ENCODE results near the gene CPB1.

- TF ChIP-seq CTCF (IDR thresholded peaks at IDR 0.05; ENCODE audit: low read depth, low read length, missing input control) (no peak), RAD21 (IDR thresholded peaks at IDR 0.05) (no peak), JUND (IDR thresholded peaks at IDR 0.05) (no peak), REST (IDR thresholded peaks at IDR 0.05) (no peak), FOXA1 (IDR thresholded peaks at IDR 0.05) (no peak), TAF1 (conservative IDR thresholded peaks at IDR 0.05) (no peak), GABPA (IDR thresholded peaks at IDR 0.05 in 1 of 2, conservative IDR thresholded peaks at IDR 0.05 in 1 of 2) (no peak)
- TF ChIP-seq, protein P1, sequence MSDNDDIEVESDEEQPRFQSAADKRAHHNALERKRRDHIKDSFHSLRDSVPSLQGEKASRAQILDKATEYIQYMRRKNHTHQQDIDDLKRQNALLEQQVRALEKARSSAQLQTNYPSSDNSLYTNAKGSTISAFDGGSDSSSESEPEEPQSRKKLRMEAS (IDR thresholded peaks at IDR 0.05) = no peak
- TF ChIP-seq, protein P2, sequence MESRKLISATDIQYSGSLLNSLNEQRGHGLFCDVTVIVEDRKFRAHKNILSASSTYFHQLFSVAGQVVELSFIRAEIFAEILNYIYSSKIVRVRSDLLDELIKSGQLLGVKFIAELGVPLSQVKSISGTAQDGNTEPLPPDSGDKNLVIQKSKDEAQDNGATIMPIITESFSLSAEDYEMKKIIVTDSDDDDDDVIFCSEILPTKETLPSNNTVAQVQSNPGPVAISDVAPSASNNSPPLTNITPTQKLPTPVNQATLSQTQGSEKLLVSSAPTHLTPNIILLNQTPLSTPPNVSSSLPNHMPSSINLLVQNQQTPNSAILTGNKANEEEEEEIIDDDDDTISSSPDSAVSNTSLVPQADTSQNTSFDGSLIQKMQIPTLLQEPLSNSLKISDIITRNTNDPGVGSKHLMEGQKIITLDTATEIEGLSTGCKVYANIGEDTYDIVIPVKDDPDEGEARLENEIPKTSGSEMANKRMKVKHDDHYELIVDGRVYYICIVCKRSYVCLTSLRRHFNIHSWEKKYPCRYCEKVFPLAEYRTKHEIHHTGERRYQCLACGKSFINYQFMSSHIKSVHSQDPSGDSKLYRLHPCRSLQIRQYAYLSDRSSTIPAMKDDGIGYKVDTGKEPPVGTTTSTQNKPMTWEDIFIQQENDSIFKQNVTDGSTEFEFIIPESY (IDR thresholded peaks at IDR 0.05) = no peak
Measured at GRCh38 chr3:148792516-148792915, 35.1 kb upstream of the CPB1 start.

Measured in liver (tissue), 3 donors.